RWPE2 (cell line): ENCODE measurements around the gene PROK2.

Source experiments
- ATAC-seq: fragments of 200-7000 bp; cut with Tn5 transposase; 3 replicates; pipeline ENCODE4 v1.9.1; 2021; ENCODE audit warnings: low read depth
- DNase-seq: peaks from one replicate; pipeline ENCODE4 v3.0.0-alpha.2; 2020; ENCODE audit warnings: low spot score
- H3K27ac ChIP-seq: fragments of 450-650 bp; 2 replicates; pipeline ENCODE4 v1.5.1; 2017; ENCODE audit warnings: mild to moderate bottlenecking; ENCODE audit not compliant: poor library complexity, severe bottlenecking
- H3K27me3 ChIP-seq: fragments of 250-450 bp; sonication (Bioruptor Pico); 2 replicates; pipeline ENCODE4 v1.5.1; 2021; ENCODE audit warnings: mild to moderate bottlenecking, moderate library complexity; ENCODE audit not compliant: insufficient read depth, poor library complexity, severe bottlenecking
- H3K36me3 ChIP-seq: fragments of 250-450 bp; sonication (Bioruptor Pico); 2 replicates; pipeline ENCODE4 v1.5.1; 2020; ENCODE audit warnings: low read depth, mild to moderate bottlenecking, moderate library complexity
- H3K4me1 ChIP-seq: fragments of 250-450 bp; sonication (Bioruptor Pico); 2 replicates; pipeline ENCODE4 v1.5.1; 2021; ENCODE audit warnings: mild to moderate bottlenecking, moderate library complexity; ENCODE audit not compliant: insufficient read depth, poor library complexity, severe bottlenecking
- H3K4me3 ChIP-seq: fragments of 250-450 bp; sonication (Bioruptor Pico); 2 replicates; pipeline ENCODE4 v1.5.1; 2021; ENCODE audit warnings: mild to moderate bottlenecking, moderate library complexity; ENCODE audit not compliant: severe bottlenecking
- H3K9me3 ChIP-seq: fragments of 250-450 bp; sonication (Bioruptor Pico); 2 replicates; pipeline ENCODE4 v1.5.1; 2021; ENCODE audit warnings: mild to moderate bottlenecking, moderate library complexity; ENCODE audit not compliant: severe bottlenecking
- TF ChIP-seq, protein P1 (sequence below): fragments of 450-650 bp; IDR thresholded peaks from one replicate; pipeline ENCODE4 v1.5.1; 2017; ENCODE audit warnings: mild to moderate bottlenecking, moderate library complexity; ENCODE audit not compliant: poor library complexity, severe bottlenecking

Gene PROK2

DNA sequence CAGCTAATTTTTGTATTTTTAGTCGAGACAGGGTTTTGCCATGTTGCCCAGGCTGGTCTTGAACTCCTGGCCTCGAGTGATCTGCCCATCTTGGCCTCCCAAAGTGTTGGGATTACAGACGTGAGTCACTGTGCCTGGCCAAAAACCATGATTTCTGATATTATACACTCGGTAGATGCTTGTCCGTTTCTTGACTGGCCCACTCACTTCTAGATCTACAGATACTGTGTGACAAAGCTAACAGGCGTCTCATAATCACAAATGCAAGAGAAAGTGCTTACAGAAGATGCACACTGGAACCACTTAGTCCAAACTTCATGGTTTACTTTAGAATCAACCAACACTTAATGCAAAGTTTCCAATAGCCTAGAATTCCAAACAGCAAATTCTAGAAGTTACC lies 8.4 kb downstream of the PROK2 start:
- H3K4me1 ChIP-seq, result no peaks in the 10 kb centered on the region
- no peak for ATAC-seq
- H3K4me3 ChIP-seq, result no peak overlapping the region
- H3K9me3 ChIP-seq, result no peaks in the 10 kb centered on the region
- no peaks in the 10 kb centered on the region for H3K36me3 ChIP-seq
- H3K27ac ChIP-seq, result no peak overlapping the region
- peaks cover 39% of the 10 kb centered on the region for H3K27me3 ChIP-seq
- TF ChIP-seq, protein P1, sequence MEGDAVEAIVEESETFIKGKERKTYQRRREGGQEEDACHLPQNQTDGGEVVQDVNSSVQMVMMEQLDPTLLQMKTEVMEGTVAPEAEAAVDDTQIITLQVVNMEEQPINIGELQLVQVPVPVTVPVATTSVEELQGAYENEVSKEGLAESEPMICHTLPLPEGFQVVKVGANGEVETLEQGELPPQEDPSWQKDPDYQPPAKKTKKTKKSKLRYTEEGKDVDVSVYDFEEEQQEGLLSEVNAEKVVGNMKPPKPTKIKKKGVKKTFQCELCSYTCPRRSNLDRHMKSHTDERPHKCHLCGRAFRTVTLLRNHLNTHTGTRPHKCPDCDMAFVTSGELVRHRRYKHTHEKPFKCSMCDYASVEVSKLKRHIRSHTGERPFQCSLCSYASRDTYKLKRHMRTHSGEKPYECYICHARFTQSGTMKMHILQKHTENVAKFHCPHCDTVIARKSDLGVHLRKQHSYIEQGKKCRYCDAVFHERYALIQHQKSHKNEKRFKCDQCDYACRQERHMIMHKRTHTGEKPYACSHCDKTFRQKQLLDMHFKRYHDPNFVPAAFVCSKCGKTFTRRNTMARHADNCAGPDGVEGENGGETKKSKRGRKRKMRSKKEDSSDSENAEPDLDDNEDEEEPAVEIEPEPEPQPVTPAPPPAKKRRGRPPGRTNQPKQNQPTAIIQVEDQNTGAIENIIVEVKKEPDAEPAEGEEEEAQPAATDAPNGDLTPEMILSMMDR, result no peak
- no peak for DNase-seq

DNA sequence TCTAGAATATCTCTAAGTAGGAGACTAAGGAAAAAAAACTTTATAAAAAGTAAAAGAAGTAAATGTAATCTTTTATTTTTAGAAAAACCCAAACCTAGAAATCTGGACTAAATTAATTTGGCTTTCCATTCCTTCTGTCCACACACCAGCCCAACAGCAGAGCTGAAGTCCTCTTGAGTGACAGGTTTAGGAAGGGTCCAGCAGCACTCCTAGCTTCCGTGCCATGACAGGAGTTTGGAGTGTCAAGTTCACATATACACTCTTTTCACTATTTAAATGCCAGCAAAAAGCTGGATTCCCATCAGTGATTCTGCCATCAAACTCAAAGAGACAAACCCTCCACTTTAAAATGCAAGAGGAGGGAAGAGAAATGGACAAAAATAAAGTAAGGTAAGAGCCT lies 13.1 kb downstream of the PROK2 start:
- TF ChIP-seq, protein P1, result no peak
- Histone ChIP-seq H3K4me1 (no peaks in the 10 kb centered on the region), H3K4me3 (no peak overlapping the region), H3K27ac (no peak overlapping the region), H3K36me3 (no peaks in the 10 kb centered on the region), H3K27me3 (peaks cover 11% of the 10 kb centered on the region), H3K9me3 (no peaks in the 10 kb centered on the region)
- DNase-seq (no peak), ATAC-seq (no peak)

DNA sequence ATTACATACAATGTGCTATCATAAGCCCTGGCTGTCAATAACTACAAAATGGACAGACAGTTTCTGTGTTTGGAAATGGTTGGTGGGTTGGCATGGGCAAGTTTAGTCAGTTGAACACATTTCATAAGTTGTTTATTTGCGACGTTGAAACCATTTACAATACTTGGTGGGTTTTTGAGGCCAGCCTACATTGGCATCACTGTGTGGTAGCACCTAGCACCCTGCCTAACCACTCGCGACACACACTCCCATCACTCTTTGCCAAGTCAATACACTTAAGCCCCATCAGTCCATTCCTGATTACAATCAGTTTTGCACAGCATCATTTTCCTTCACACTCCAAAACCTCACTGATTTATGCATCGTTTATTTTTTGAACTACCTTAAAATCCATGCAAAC lies 13.8 kb downstream of the PROK2 start:
- peaks cover 11% of the 10 kb centered on the region for H3K27me3 ChIP-seq
- TF ChIP-seq, protein P1, result no peak
- no peak overlapping the region for H3K27ac ChIP-seq
- H3K36me3 ChIP-seq, result no peaks in the 10 kb centered on the region
- no peaks in the 10 kb centered on the region for H3K4me1 ChIP-seq
- ATAC-seq (no peak), DNase-seq (no peak)
- H3K4me3 ChIP-seq, result no peak overlapping the region
- no peaks in the 10 kb centered on the region for H3K9me3 ChIP-seq

DNA sequence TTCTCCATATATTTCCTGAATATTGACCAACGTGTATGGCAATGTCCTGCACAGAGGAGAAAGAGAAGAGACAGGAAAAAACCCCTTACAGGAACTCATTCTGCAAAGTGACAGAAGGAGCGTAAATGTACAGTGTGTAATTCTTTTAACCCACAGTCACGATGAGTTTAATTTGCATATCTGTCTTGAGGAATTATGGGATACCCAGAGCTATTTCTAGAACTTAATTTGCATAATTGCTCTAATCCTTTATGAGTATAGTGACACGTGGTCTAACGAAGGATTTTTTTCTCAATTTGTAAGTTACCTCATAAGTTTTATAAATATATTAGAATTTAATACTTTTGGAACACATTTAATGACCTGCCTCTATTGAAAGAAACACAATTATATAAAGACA lies 21.5 kb downstream of the PROK2 start:
- DNase-seq (no peak), ATAC-seq (no peak)
- Histone ChIP-seq H3K4me3 (no peak overlapping the region), H3K9me3 (no peaks in the 10 kb centered on the region), H3K27me3 (peaks cover 8% of the 10 kb centered on the region), H3K27ac (no peak overlapping the region), H3K4me1 (no peaks in the 10 kb centered on the region), H3K36me3 (no peaks in the 10 kb centered on the region)
- TF ChIP-seq, protein P1, result no peak

DNA sequence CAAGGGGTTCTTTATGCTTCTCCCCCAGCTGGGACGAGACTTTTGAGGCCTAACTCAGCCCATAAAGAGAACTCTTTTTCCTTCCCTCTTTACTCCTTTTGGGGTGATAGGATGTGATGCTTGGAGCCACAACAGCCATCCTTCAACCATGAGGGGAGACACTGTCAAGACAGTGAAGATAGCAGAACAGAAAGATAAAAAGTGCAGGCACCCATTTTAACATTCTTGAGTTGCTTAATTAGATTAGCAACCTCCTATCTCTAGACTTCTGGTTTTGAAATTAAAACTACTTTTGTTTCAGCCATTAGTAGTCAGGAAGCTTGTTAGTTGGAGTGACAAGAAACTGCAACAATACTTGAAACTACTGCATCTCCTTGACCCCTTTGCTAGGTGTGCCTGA lies 24.8 kb downstream of the PROK2 start:
- Histone ChIP-seq H3K4me3 (no peak overlapping the region), H3K4me1 (no peaks in the 10 kb centered on the region), H3K27ac (no peak overlapping the region), H3K27me3 (peaks cover 8% of the 10 kb centered on the region), H3K36me3 (no peaks in the 10 kb centered on the region), H3K9me3 (no peaks in the 10 kb centered on the region)
- DNase-seq (no peak), ATAC-seq (no peak)
- TF ChIP-seq, protein P1, result no peak
